Esophagus squamous epithelium (tissue), 4 donors: Measurements from ENCODE around the gene GOLGA8N.

Experiments used
- CTCF ChIP-seq, 6 experiments: fragments of 450-650 bp in 4 of 6; fragments of 200-600 bp in 2 of 6; sonication (generic) in 2 of 6; IDR thresholded peaks; one replicate each; pipeline ENCODE4 v1.5.1; 2016 to 2019; ENCODE audit warnings: antibody characterized with exemption in 6 of 6, mild to moderate bottlenecking in 4 of 6, moderate library complexity in 4 of 6
- POLR2A ChIP-seq, 4 donors: fragments of 450-650 bp; IDR thresholded peaks; one replicate each; pipeline ENCODE4 v1.6.1; 2017; ENCODE audit warnings: antibody characterized with exemption in 4 of 4, mild to moderate bottlenecking in 4 of 4, moderate library complexity in 3 of 4

- no peak for TF ChIP-seq CTCF (IDR thresholded peaks at IDR 0.05)
- no peak for TF ChIP-seq POLR2A (IDR thresholded peaks at IDR 0.05)
Observed at GRCh38 chr15:32641517-32642059, 48.3 kb downstream of the GOLGA8N start, which contains the start of gene SCG5.
